HepG2 (cell line): ENCODE results near the gene ZNF653. TPM values are rescaled to one million over a fixed set of nuclear protein-coding genes. Genes with fewer than 3 reads are reported as not detected.
A peak's percentile ranks its signal among the peaks of the same experiment; 100 is the strongest.

Experiments used
- HNRNPH1 ChIP-seq: fragments of 200-400 bp; formaldehyde crosslinking; optimal IDR thresholded peaks from 2 replicates; pipeline ENCODE3; 2017; ENCODE audit warnings: mild to moderate bottlenecking, low read depth, low read length
- MXD4 ChIP-seq: IDR thresholded peaks from 2 replicates; pipeline ENCODE4 v1.6.1; 2016; ENCODE audit warnings: mild to moderate bottlenecking, missing biosample characterization, missing genetic modification reagents
- NCOA2 ChIP-seq: sonication (generic); formaldehyde crosslinking; IDR thresholded peaks from 2 replicates; pipeline ENCODE4 v1.8.0; 2022; ENCODE audit warnings: inconsistent platforms
- NCOA5 ChIP-seq: sonication (generic); formaldehyde crosslinking; IDR thresholded peaks from 2 replicates; pipeline ENCODE4 v1.4.0; 2020; ENCODE audit warnings: missing genetic modification reagents
- NR2F1 ChIP-seq, 2 experiments: fragments of 450-650 bp in 1 of 2; formaldehyde crosslinking in 1 of 2; IDR thresholded peaks; 2 replicates each; pipeline versions ENCODE4 v1.5.0 to v1.6.1; 2016 to 2020; ENCODE audit warnings: mild to moderate bottlenecking in 1 of 2, missing compliant biosample characterization in 1 of 2, missing genetic modification reagents in 1 of 2, moderate library complexity in 1 of 2
- POLR2AphosphoS2 ChIP-seq: IDR thresholded peaks from 2 replicates; pipeline ENCODE4 v1.6.1; 2011; ENCODE audit warnings: low read depth, low read length, improper control_type of control experiment
- PTBP1 ChIP-seq: fragments of 200-400 bp; formaldehyde crosslinking; IDR thresholded peaks from 2 replicates; pipeline ENCODE4 v1.6.1; 2018; ENCODE audit warnings: low read length, low read depth; ENCODE audit not compliant: poor library complexity, severe bottlenecking
- RARA ChIP-seq: IDR thresholded peaks from 2 replicates; pipeline ENCODE4 v1.6.1; 2016; ENCODE audit warnings: missing genetic modification reagents, missing compliant biosample characterization
- SOX13 ChIP-seq, 3 experiments: fragments of 450-650 bp in 1 of 3; sonication (generic) in 1 of 3; formaldehyde crosslinking in 1 of 3; IDR thresholded peaks in 2 of 3; conservative IDR thresholded peaks in 1 of 3; 2 replicates each; pipeline versions ENCODE4 v1.5.0 to v1.6.1; 2016 to 2020; ENCODE audit warnings: antibody characterized with exemption in 1 of 3, mild to moderate bottlenecking in 1 of 3, missing compliant biosample characterization in 1 of 3, missing genetic modification reagents in 1 of 3, moderate library complexity in 1 of 3
- SP4 ChIP-seq: sonication (generic); formaldehyde crosslinking; IDR thresholded peaks from 2 replicates; pipeline ENCODE4 v1.8.1; 2023; ENCODE audit warnings: mild to moderate bottlenecking, missing genetic modification reagents
- SRSF1 ChIP-seq: fragments of 200-400 bp; formaldehyde crosslinking; optimal IDR thresholded peaks from 2 replicates; pipeline ENCODE3; 2017; ENCODE audit warnings: mild to moderate bottlenecking, low read depth, low read length, moderate library complexity
- ZNF343 ChIP-seq: sonication (generic); formaldehyde crosslinking; IDR thresholded peaks from 2 replicates; pipeline ENCODE4 v1.4.0; 2020; ENCODE audit warnings: mild to moderate bottlenecking, missing genetic modification reagents
- ZNF557 ChIP-seq: sonication (generic); formaldehyde crosslinking; IDR thresholded peaks from 2 replicates; pipeline ENCODE4 v1.4.0; 2020; ENCODE audit warnings: missing genetic modification reagents
- ZNF703 ChIP-seq: sonication (generic); formaldehyde crosslinking; IDR thresholded peaks from 2 replicates; pipeline ENCODE4 v1.5.1; 2020; ENCODE audit warnings: missing genetic modification reagents, mild to moderate bottlenecking, moderate library complexity, borderline replicate concordance
- ZNF746 ChIP-seq: sonication (generic); formaldehyde crosslinking; IDR thresholded peaks from 2 replicates; pipeline ENCODE4 v1.8.0; 2022; ENCODE audit warnings: mild to moderate bottlenecking, missing genetic modification reagents
- ZNF761 ChIP-seq: sonication (generic); formaldehyde crosslinking; conservative IDR thresholded peaks from 2 replicates; pipeline ENCODE4 v1.4.0; 2020; ENCODE audit warnings: mild to moderate bottlenecking, missing genetic modification reagents
- ZNF83 ChIP-seq: sonication (generic); formaldehyde crosslinking; IDR thresholded peaks from 2 replicates; pipeline ENCODE4 v1.4.0; 2020; ENCODE audit warnings: missing genetic modification reagents, mild to moderate bottlenecking, borderline replicate concordance
- ZSCAN21 ChIP-seq: sonication (generic); formaldehyde crosslinking; IDR thresholded peaks from 2 replicates; pipeline ENCODE4 v1.8.0; 2022; ENCODE audit warnings: mild to moderate bottlenecking, missing genetic modification reagents, moderate library complexity, borderline replicate concordance
- polyA plus RNA-seq, 8 experiments: library from polyadenylated mRNA; depleted of rRNA in 3 of 8; stranded (reverse) in 7 of 8; unstranded in 1 of 8; fragments of >200 nt; fragmentation: Illumina TruSeq in 4 of 8; extraction: Trizol in 4 of 8; gene quantifications; 2 replicates each; pipeline versions ENCODE4 v1.2.1 to v1.2.3, GENCODE V29; 2011 to 2016; ENCODE audit warnings: low read depth in 4 of 8, missing spikeins in 1 of 8, mixed read lengths in 1 of 8; ENCODE audit not compliant: insufficient read depth in 1 of 8
- total RNA-seq, 5 experiments: library from RNA; depleted of rRNA; stranded (reverse); fragments of >200 nt; fragmentation: Illumina TruSeq; extraction: Trizol; gene quantifications; 2 replicates each; pipeline ENCODE4 v1.2.3, GENCODE V29; 2016; ENCODE audit warnings: low read depth in 1 of 5
- TF ChIP-seq, protein P1 (sequence below): sonication (generic); formaldehyde crosslinking; IDR thresholded peaks from 2 replicates; pipeline ENCODE4 v1.8.0; 2022; ENCODE audit warnings: mild to moderate bottlenecking, missing genetic modification reagents, moderate library complexity
- TF ChIP-seq, protein P2 (sequence below): sonication (generic); formaldehyde crosslinking; IDR thresholded peaks from 2 replicates; pipeline ENCODE4 v1.5.0; 2020; ENCODE audit warnings: missing genetic modification reagents
- TF ChIP-seq, protein P3 (sequence below): sonication (generic); formaldehyde crosslinking; IDR thresholded peaks from 2 replicates; pipeline ENCODE4 v1.4.0; 2020; ENCODE audit warnings: missing genetic modification reagents
- TF ChIP-seq, protein P4 (sequence below): sonication (generic); formaldehyde crosslinking; IDR thresholded peaks from 2 replicates; pipeline ENCODE4 v1.4.0; 2020; ENCODE audit warnings: missing genetic modification reagents
- TF ChIP-seq, protein P5 (sequence below): sonication (generic); formaldehyde crosslinking; IDR thresholded peaks from 2 replicates; pipeline ENCODE4 v1.4.0; 2020; ENCODE audit warnings: low read depth, mild to moderate bottlenecking, missing genetic modification reagents
- TF ChIP-seq, protein P6 (sequence below): sonication (generic); formaldehyde crosslinking; IDR thresholded peaks from 2 replicates; pipeline ENCODE4 v1.4.0; 2020; ENCODE audit warnings: missing genetic modification reagents

The ZNF653 gene
- total and polyA plus RNA-seq, 2 of the 13 experiments (the other 11 are each of a cell fraction or from before 2014, with no cell fraction given) = 4.7 to 7.1 TPM

DNA sequence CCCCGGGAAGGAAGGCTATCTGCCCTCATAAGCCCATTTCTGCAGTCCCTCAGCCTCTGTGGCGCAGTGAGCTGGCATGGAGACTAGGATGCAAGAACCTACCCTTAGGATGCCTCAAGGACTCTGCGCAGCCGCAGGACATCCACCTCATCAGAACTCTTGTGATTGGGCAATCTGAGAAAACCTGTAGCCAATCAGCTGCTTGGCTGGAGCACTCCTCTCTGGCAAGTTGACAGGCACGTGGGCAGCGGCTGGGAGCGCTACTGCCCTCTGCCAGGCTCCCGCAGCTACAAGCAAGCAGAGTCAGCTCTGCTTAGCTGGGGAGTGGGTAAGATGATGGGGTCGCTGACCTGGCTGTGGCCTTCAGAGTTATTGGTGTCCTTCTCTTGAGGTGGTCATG, 24.8 kb upstream of the ZNF653 start (continued):
- no peak for TF ChIP-seq SOX13 (IDR thresholded peaks at IDR 0.05)
- TF ChIP-seq SOX13 (CRISPR knock-in tag; conservative IDR thresholded peaks at IDR 0.05 in 1 of 2, IDR thresholded peaks at IDR 0.05 in 1 of 2) = no peak
- 0 out of 2 replicates have a peak, but pooled peaks have one; percentile 86 for TF ChIP-seq ZNF557 (CRISPR knock-in tag)
- TF ChIP-seq RARA (CRISPR knock-in tag) = peak; percentile 32; the same call in 1 of the 2 replicates
- TF ChIP-seq, protein P1, sequence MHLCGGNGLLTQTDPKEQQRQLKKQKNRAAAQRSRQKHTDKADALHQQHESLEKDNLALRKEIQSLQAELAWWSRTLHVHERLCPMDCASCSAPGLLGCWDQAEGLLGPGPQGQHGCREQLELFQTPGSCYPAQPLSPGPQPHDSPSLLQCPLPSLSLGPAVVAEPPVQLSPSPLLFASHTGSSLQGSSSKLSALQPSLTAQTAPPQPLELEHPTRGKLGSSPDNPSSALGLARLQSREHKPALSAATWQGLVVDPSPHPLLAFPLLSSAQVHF (CRISPR knock-in tag) = no peak
- no peak for TF ChIP-seq SRSF1
- no peak; the same call in 1 of the 2 replicates for TF ChIP-seq NCOA2 (CRISPR knock-in tag)
- TF ChIP-seq SP4 (CRISPR knock-in tag) = peak; percentile 36; the same call in 1 of the 2 replicates
- no peak for TF ChIP-seq ZNF83
- TF ChIP-seq, protein P2, sequence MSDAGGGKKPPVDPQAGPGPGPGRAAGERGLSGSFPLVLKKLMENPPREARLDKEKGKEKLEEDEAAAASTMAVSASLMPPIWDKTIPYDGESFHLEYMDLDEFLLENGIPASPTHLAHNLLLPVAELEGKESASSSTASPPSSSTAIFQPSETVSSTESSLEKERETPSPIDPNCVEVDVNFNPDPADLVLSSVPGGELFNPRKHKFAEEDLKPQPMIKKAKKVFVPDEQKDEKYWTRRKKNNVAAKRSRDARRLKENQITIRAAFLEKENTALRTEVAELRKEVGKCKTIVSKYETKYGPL (CRISPR knock-in tag) = no peak
- TF ChIP-seq PTBP1 = no peak
- TF ChIP-seq, protein P3, sequence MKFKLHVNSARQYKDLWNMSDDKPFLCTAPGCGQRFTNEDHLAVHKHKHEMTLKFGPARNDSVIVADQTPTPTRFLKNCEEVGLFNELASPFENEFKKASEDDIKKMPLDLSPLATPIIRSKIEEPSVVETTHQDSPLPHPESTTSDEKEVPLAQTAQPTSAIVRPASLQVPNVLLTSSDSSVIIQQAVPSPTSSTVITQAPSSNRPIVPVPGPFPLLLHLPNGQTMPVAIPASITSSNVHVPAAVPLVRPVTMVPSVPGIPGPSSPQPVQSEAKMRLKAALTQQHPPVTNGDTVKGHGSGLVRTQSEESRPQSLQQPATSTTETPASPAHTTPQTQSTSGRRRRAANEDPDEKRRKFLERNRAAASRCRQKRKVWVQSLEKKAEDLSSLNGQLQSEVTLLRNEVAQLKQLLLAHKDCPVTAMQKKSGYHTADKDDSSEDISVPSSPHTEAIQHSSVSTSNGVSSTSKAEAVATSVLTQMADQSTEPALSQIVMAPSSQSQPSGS (CRISPR knock-in tag) = peak; percentile 68; the same call in 1 of the 2 replicates
- no peak for TF ChIP-seq NCOA5 (CRISPR knock-in tag)
- no peak for TF ChIP-seq HNRNPH1
- no peak for TF ChIP-seq ZNF343 (CRISPR knock-in tag)
- peak; percentile 97 for TF ChIP-seq MXD4 (CRISPR knock-in tag)
- TF ChIP-seq ZNF703 (CRISPR knock-in tag) = no peak
- TF ChIP-seq, protein P4, sequence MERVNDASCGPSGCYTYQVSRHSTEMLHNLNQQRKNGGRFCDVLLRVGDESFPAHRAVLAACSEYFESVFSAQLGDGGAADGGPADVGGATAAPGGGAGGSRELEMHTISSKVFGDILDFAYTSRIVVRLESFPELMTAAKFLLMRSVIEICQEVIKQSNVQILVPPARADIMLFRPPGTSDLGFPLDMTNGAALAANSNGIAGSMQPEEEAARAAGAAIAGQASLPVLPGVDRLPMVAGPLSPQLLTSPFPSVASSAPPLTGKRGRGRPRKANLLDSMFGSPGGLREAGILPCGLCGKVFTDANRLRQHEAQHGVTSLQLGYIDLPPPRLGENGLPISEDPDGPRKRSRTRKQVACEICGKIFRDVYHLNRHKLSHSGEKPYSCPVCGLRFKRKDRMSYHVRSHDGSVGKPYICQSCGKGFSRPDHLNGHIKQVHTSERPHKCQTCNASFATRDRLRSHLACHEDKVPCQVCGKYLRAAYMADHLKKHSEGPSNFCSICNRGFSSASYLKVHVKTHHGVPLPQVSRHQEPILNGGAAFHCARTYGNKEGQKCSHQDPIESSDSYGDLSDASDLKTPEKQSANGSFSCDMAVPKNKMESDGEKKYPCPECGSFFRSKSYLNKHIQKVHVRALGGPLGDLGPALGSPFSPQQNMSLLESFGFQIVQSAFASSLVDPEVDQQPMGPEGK (CRISPR knock-in tag) = no peak
- TF ChIP-seq NR2F1 (CRISPR knock-in tag; IDR thresholded peaks at IDR 0.05) = no peak
- no peak for TF ChIP-seq POLR2AphosphoS2
- TF ChIP-seq, protein P5, sequence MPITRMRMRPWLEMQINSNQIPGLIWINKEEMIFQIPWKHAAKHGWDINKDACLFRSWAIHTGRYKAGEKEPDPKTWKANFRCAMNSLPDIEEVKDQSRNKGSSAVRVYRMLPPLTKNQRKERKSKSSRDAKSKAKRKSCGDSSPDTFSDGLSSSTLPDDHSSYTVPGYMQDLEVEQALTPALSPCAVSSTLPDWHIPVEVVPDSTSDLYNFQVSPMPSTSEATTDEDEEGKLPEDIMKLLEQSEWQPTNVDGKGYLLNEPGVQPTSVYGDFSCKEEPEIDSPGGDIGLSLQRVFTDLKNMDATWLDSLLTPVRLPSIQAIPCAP (CRISPR knock-in tag) = no peak
- TF ChIP-seq ZNF761 (CRISPR knock-in tag) = no peak
- no peak for TF ChIP-seq ZNF746 (CRISPR knock-in tag)
- TF ChIP-seq, protein P6, sequence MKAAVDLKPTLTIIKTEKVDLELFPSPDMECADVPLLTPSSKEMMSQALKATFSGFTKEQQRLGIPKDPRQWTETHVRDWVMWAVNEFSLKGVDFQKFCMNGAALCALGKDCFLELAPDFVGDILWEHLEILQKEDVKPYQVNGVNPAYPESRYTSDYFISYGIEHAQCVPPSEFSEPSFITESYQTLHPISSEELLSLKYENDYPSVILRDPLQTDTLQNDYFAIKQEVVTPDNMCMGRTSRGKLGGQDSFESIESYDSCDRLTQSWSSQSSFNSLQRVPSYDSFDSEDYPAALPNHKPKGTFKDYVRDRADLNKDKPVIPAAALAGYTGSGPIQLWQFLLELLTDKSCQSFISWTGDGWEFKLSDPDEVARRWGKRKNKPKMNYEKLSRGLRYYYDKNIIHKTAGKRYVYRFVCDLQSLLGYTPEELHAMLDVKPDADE (CRISPR knock-in tag) = no peak
- TF ChIP-seq ZSCAN21 (CRISPR knock-in tag) = no peak
